Measurements from ENCODE around the gene CAMKK2.

DNA sequence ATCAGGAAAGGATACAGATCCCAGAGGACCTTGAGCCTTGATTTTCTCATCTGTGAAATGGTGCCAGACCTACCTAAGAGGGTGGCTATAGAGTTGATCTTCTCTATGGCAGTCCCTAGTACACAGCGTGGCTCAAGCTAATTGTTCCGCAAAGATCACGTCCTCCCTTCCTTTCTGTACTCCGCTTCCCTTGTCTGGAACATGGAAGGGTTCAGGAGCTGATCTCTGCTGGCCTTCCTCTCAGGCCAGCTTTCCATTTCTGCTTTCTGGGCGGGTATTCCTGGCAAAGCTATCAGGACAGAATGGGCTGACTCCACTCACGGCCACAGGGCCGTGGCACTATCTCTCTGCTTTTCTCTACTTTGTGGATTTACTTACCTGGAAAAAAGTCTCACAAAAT lies 6.5 kb downstream of the CAMKK2 start:
- TF ChIP-seq CEBPB (IDR thresholded peaks at IDR 0.05) (no peak), EP300 (IDR thresholded peaks at IDR 0.05; ENCODE audit: borderline replicate concordance) (no peak)
- TF ChIP-seq, protein P1, sequence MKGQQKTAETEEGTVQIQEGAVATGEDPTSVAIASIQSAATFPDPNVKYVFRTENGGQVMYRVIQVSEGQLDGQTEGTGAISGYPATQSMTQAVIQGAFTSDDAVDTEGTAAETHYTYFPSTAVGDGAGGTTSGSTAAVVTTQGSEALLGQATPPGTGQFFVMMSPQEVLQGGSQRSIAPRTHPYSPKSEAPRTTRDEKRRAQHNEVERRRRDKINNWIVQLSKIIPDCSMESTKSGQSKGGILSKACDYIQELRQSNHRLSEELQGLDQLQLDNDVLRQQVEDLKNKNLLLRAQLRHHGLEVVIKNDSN (IDR thresholded peaks at IDR 0.05), result no peak
